Lower leg skin (tissue), 4 donors: ENCODE results near the gene SH3BGRL3. TPM values are rescaled to one million over a fixed set of nuclear protein-coding genes. Genes with fewer than 3 reads are reported as not detected.

Experiments
- DNase-seq, 2 donors: peaks; one replicate each; pipeline ENCODE4 v3.0.0-alpha.2; 2019; ENCODE audit warnings: low spot score in 2 of 2
- H3K4me3 ChIP-seq: fragments of 200-600 bp; sonication (generic); 2 replicates; pipeline ENCODE4 v1.5.1; 2017; ENCODE audit warnings: mild to moderate bottlenecking, low read depth; ENCODE audit not compliant: poor library complexity, severe bottlenecking
- CTCF ChIP-seq, 3 donors: fragments of 450-650 bp; IDR thresholded peaks; one replicate each; pipeline ENCODE4 v1.5.1; 2016; ENCODE audit warnings: antibody characterized with exemption in 3 of 3, mild to moderate bottlenecking in 3 of 3, moderate library complexity in 2 of 3
- POLR2A ChIP-seq, 2 donors: fragments of 450-650 bp; IDR thresholded peaks; one replicate each; pipeline ENCODE4 v1.6.1; 2016 to 2017; ENCODE audit warnings: antibody characterized with exemption in 2 of 2, mild to moderate bottlenecking in 1 of 2, moderate library complexity in 1 of 2
- WGBS, 2 donors: methylation state at CpG; one replicate each; pipeline ENCODE4 v1.1.5; 2018; 5-methylcytosine and 5-hydroxymethylcytosine counted together
- intact Hi-C: fragments of 100-400 bp; cut with DNase I; formaldehyde crosslinking; loops from one replicate; pipeline ENCODE4 v1.15.0; 2023; ENCODE audit warnings: low total_unique reads
- total RNA-seq, 4 donors: library from RNA; depleted of rRNA; stranded (reverse); fragments of >200 nt; gene quantifications; one replicate each; pipeline ENCODE4 v1.1.0, GENCODE V29; 2016

SH3BGRL3 gene
- total RNA-seq, 4 donors from 2014 or later, result 74.8 to 97.1 (median 78.3) TPM

- 90 to 92% methylated on average over 5 of the region's 5 CpGs for WGBS, 2 donors
- TF ChIP-seq POLR2A (IDR thresholded peaks at IDR 0.05) (no peak), CTCF (IDR thresholded peaks at IDR 0.05) (no peak)
- no peak for DNase-seq
- no peak overlapping the region for H3K4me3 ChIP-seq
- intact Hi-C loops, result no loop called here
These were observed 16.7 kb upstream of the SH3BGRL3 start for GRCh38 chr1:26263212-26263611.

- intact Hi-C loops, result no loop called here
- TF ChIP-seq POLR2A (IDR thresholded peaks at IDR 0.05), result no peak
- DNase-seq, result no peak
- H3K4me3 ChIP-seq, result no peak overlapping the region
- 95 to 100% methylated on average over 1 of the region's 1 CpG for WGBS, 2 donors
These were observed 14.5 kb upstream of the SH3BGRL3 start for GRCh38 chr1:26265405-26265804.

- intact Hi-C loops, result no loop called here
- DNase-seq, result no peak
- no peak for TF ChIP-seq CTCF (IDR thresholded peaks at IDR 0.05)
- no peak for TF ChIP-seq POLR2A (IDR thresholded peaks at IDR 0.05)
- WGBS, 2 donors, result 92 to 96% methylated on average over 9 of the region's 9 CpGs
- no peak overlapping the region for H3K4me3 ChIP-seq
These were observed 11.3 kb upstream of the SH3BGRL3 start for GRCh38 chr1:26268290-26269197.

GRCh38 chr1:26269198-26269550 lies 10.7 kb upstream of the SH3BGRL3 start:
- H3K4me3 ChIP-seq, result no peak overlapping the region
- TF ChIP-seq CTCF (IDR thresholded peaks at IDR 0.05) (no peak), POLR2A (IDR thresholded peaks at IDR 0.05) (no peak)
- no peak for DNase-seq
- intact Hi-C loops, result no loop called here
- WGBS, 2 donors, result 93 to 97% methylated on average over 4 of the region's 4 CpGs

GRCh38 chr1:26274801-26275425 lies 5.0 kb upstream of the SH3BGRL3 start:
- intact Hi-C loops, result loop anchor here (2.0 to 5.0 kb wide), 2 partner anchors 48 to 1028 kb away; partner anchors contain the start of gene RSRP1
- DNase-seq, result peak in 1 of 2 donors; percentile 84
- 62 to 78% methylated on average over 11 of the region's 11 CpGs for WGBS, 2 donors

More at GRCh38 chr1:26274801-26275425, 5.0 kb upstream of the SH3BGRL3 start:
- no peak overlapping the region for H3K4me3 ChIP-seq
- TF ChIP-seq CTCF (IDR thresholded peaks at IDR 0.05) (no peak), POLR2A (IDR thresholded peaks at IDR 0.05) (no peak)
